Cerebellar nuclear complex (tissue), 1 donor: Measurements from ENCODE around the gene TEX22.

ENCODE experiments used
- DNase-seq, 2 experiments: peaks; one replicate each; lab custom pipeline; 2025; lab: John Stamatoyannopoulos, UW

The TEX22 gene

DNA sequence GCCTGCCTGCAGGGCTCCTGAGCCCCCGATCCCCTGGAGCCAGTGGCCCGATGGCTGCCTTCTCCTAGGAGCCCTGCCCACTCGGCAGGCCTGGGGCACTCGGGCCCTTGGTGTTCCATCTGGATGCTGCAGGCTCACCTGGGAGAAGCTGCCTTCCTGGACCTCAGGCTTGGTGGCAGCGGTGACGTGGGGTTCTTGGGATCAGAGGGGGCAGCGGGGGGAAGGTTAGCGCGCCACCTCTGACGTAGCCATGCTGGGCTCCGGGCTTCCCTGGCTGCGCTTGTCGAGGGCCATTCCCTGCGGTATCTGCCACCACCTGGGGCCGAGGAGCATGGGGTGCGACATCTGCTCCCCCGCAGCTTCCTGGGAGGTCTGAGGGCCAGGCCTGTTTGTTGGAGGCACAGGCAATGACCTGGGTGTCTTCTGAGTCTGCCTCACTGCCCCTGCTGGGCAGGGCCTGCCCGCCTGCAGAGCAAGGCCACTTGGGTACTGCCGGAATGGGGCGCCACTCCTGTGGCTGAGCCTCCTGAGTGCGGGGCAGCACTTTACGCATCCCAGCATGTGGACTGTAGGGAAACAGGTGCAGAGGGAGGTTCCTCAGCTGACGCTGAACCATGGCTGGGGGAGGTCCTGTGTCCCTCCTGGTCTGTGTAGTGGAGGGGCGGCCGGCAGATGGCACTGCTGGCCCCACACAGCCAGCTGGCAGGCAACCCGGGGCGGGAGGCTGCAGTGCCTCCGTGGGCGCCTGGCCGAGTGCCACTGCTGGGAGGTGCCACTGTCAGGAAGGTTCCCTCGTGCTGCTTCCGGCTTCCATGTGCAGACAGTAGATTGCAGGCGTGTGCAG is 41.6 kb downstream of the TEX22 start:
- DNase-seq, result no peak

DNA sequence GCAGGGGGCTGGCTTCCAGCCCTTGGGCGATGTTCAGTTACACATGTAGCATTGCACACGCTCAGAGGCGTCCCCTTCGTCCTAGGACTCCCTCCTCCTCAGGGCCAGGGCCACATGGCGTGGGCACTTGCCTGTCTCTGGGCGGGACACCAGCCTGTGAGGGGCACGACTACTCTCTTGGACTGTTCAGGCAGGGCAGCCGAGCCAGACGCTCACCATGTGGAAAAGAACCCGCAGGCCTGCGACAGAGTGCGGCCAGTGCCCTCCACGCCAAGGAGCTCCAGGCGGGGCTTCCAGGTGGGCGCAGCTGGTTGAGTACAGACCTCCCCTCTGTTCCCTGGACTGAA is 42.2 kb downstream of the TEX22 start:
- no peak for DNase-seq

DNA sequence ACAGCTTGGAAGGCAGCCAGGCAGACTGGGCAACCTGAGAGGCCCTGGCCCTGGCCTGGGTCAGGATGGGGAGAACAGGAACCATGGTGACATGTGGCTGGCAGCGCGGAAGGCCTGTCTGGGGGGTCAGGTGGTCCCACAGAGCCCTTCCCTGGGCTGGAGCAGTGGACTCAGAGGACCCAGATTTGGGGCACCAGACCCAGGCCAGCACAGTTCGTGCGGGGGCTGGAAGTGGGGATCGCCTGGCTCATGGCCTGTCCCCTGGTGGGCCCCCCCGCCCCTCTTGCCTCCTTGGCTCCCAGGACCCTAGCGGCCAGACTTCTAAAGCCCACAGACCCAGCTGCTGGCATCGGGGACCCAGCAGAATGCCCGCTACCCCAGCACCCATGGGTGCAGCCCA is 42.7 kb downstream of the TEX22 start:
- DNase-seq, result no peak

DNA sequence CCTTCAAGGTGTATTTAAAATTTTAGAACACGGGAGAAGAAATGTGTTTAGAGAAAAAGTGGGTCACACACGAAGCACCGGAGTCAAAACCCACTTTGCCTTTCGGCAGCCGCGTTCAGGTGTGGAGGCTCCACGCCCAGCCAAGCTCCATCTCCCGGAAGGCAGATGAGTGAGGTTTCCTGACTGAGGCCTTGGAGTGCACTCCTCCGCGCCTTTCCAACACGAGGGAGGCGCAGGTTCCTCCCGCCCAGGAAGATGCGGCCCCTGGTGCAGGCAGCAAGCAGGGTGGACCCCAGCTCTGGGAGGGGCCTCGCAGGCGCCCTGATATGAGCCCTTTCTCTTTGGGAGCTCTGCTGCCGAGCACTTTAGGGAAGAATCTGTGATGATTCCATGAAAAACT is 43.8 kb downstream of the TEX22 start:
- DNase-seq, result no peak

DNA sequence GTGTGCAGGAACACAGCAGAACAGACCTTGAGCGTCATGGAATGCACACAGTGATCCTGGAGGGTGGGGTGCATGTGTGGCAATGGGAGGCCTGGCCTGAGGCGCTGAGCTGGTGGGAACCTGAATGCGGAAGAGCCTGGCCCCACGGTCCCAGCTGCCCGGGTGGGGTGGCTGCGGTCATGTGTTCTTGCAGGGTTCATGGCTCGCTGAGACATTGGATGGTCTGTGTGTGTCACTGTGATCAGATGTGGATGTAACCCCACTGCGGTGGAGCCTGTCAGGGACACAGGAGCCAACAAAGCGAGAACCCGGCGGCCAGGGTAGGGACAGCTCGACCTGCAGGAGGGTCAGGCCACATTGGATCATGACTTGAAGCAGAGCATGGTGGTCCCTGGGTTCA is 44.5 kb downstream of the TEX22 start:
- no peak for DNase-seq

DNA sequence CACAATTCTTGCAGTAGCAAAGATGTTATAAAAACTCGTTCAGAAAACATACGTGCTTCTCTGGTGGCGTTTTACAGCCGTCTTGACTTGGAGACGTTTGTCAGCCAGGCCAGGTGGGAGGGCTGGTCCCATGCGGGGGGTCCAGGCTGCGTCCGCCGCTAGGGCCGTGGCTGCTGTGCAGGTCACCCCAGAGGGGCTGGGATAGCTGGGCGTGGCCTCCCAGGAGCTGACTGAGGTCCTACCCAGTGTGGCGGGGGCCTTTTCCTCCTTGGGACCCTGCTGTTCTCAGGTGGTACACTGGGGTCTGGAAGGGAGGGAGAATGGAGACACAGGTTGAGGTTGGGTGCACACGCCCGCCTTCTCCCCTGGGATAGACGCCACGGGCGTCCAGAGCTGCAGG is 46.5 kb downstream of the TEX22 start:
- DNase-seq, result no peak

DNA sequence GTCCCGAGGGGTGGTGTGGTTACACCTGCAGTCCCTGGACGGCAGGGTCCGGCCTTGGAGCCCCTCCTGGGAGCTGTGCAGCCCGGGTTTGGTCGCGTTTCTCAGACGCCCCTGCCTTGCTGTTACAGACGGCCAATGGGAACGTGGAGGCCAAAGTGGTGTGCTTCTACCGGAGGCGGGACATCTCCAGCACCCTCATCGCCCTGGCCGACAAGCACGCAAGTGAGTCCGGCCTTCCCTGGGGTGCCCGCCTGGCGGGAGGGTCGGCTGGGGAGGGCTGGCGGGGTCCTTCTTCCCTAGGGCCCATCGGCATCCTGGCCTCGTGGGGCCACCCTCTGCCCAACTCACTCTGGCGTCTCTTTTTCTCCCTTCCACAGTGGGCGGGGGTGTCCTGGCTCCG is 47.0 kb downstream of the TEX22 start:
- no peak for DNase-seq

DNA sequence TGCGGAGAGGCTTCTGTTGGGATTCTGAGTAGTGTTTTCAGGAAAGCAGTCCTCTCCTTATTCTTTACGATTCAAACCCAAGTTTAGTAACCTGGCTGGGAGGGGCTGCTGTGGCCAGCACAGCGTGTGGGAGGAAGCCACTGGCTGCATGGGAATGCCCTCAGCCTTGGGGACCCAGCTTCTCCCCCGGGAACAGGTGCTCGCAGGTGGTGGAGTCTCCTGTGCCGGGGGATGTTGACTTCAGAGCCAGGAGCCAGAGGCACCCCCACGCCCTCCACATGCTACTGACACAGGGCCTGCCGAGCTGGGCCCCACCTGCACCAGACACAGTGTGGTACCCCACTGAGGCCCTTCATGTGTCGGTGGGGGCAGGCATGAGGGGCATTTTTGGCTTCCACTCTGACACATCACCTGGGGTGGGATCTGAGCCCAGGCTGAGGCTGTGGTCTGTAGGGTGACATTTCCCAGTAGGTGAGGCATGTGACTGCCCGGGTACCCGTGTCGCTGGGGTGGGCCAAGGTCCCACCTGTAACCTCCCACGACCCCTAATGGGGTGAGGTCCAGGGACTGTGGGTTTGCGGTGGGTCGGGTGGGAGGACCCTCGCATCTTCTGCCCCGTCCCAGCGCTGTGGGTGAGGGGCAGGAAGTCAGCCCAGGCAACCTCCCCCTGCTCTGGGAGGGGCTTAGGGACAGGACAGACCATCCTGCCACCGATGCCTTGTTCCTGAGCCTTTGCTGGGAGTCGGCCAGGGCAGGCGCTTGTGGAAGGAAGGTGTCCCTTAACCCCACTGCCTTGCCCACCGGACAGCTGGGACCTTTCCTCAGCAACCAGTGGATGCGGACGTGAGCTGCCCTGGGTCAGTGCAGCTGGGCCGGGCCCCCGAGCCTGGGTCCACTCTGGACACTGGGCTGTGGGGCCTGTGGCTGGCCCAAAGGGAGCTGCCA is 47.8 kb downstream of the TEX22 start:
- no peak for DNase-seq

DNA sequence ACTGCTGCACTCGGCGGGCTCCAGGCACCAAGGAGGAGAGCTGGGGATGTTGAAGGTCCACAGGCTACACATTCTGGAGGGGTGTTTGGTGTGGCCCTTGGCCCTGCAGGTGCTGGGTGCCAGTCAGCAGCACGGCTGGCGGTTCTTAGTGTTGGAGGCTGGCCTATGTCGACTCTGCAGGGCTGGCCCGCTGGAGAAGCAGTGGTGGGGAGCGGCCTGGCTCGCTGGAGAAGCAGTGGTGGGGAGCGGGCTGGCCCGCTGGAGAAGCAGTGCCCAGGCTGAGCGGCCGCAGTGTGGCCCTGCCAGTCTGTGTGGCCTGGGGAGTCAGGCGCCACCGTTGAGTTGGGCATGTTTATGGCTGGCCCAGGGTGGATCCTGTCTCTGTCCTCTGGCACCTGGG is 48.6 kb downstream of the TEX22 start:
- no peak for DNase-seq

DNA sequence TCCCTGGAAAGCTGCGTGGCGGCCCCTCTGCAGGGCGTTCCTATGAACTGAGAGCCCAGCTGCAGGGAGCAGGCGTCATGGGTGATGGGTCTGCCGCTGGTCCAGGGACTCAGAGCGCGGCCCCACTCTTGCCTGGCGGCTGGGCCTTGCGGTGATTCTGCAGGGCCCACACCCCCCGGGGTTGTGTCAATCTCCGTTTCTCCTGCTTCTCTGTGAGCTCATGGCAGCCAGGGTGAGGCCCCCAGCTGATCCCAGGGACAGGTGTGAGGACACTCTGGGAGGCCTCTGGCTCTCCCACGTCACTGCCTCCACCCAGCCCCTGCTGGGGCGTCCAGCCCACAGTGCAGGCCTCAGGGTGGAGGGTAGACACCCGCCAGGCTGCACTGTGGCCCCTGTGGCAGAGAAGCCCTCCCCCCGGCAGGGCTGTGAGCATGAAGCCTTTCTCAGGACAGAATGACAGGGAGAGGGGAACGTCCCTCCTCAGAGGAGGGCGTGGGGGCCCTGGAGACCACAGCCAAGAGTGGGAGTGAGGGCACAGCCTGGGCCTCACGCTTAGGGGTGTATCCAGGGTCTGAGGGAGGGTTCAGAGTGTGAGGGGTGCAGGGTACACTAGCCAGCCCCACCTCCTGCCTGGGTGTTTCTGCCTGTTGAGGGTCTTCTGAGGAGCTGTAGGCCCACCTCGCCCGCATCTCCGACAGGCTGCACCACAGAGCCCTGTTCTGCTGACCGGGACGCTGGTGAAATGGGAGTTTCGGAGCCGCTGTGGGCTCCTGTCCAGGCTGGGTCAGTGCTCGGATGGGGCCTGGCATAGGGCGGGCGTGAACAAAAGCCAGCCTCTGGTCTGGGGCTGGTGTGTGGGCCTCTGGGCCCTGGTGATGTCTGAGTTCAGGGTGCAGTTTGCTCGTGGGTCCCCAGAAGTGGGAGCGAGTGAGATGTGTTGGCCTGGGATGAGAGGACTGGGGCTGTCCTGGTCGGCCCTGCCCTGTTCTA is 49.6 kb downstream of the TEX22 start:
- DNase-seq, result no peak

DNA sequence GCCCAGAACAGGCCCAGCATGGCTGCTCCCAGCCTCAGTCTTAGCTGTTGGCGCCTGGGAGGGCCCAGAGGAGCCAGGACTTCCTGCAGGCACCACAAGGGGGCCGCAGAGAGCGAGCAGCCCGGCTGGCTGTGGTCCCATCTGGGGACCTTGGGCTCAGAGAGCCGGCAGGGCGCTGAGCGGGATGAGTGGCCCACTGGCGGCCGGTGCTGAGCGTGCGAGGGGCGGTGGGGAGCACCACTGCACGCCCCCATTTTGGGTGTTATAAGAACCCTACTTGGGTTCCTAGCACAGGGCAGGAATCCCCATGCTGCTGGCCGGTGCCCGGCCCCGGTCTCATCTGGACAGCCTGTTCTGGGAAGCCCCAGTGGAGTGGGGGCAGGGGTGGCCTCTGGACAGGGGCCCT is 50.4 kb downstream of the TEX22 start:
- DNase-seq, result no peak

DNA sequence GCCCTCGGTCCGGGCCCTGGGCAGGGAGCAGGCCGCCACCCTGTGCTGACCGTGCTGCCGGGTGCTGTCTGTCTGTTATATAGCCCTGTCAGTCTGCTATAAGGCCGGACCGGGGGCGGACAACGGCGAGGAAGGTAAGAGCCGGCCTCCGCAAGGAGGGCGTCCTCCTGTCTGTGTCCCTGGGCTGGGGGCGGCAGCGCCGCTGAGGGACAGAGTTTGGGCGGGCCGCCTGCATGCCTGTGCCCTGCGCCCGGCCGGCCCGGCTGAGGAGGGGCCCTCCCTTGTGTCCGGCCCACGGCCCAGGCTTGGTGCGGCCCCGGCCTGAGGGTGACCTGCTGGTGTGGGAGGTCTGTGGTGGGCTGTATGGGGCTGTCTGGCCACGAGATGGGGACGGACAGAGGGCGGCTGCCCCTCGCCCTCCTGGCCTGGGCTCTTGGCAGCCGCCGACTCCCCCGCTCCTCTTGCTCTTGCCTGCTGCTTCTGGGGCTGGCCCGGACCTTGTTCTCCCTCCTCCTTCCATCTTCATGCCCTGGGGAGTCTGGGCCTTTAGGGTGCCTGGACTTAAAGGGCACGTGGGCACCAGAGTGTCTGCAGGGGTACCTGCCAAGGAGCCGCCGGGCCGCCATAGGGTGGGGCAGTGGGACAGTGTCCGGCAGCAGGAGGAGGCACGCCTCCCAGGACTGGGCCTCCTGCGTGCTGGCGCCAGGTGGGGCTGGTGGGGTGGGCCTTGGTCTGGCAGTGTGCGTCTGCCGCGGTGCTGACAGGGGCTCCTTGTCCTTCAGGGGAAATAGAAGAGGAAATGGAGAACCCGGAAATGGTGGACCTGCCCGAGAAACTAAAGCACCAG is 51.2 kb downstream of the TEX22 start:
- DNase-seq, result no peak

DNA sequence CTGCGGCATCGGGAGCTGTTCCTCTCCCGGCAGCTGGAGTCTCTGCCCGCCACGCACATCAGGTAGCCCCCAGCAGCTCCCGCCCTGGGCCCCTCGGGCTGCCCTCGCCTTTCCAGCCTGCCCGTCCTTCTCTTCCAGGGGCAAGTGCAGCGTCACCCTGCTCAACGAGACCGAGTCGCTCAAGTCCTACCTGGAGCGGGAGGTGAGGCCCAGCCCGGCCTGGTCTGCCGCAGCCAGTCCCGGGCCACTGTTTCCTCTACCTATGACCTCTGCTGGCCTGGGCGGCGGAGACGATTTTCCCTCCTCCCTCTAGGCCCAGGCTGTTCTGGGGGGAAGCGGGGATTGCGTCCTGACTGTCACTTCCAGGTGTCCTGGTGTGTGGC is 51.8 kb downstream of the TEX22 start:
- DNase-seq, result no peak

DNA sequence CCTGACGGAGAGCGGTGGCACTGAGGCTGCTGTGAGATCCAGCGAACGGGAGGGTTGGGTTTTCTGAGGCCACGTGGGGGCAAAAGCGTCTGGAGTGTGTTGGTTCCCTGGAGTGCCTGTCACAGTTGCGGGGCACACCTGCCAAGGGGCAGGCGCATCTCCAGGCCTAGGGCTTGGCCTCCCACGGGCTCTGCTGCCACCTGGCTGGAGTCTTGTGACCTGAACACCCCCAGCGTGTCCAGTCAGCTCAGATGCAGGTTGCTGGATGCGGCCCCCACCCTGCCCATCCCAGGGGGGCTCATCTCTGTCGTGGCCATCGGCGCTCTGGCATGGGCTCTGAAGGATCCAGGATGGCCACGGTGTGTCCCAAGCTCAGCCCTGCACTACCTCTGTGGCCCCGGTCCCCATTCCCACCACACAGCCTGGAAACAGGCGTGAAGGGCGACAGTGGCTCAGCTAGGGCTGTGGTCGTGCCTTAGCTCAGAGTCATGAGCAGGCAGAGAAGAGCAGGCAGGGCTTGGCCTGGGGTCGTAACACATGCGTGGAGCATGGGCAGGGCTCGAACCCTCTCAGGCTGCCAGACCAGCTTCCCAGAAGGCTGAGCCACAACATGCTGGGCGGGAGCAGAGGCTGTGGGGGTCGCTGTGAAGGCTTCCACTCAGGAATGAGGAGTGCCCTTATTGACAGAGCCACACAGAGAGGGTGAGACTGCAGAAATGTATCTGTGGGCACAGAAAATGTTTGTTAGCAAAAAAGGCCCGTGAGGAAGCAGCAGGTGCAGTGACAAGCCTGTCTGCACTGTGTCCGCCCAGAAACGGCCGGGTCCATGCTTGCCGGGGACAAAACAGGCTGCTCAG is 52.8 kb downstream of the TEX22 start:
- no peak for DNase-seq

DNA sequence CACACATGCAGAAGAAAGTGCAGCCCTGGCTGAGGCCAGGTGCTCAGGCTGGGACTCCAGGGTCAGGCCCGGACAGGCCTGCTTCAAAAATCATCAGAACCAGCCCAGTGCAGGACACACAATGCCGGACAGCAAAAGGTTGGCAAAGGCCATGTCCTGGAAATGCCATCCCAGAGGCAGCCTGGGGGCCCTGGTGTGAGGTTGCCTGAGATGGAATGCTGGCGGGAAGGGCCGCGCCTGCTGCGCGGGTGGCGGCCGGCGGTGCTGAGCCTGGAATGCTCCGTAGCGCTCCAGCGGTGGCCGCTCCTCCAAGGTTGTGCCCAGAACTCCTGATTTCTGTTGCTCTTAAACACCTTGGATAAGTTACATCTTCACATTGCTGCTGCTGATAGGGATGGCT is 54.6 kb downstream of the TEX22 start:
- DNase-seq, result no peak

DNA sequence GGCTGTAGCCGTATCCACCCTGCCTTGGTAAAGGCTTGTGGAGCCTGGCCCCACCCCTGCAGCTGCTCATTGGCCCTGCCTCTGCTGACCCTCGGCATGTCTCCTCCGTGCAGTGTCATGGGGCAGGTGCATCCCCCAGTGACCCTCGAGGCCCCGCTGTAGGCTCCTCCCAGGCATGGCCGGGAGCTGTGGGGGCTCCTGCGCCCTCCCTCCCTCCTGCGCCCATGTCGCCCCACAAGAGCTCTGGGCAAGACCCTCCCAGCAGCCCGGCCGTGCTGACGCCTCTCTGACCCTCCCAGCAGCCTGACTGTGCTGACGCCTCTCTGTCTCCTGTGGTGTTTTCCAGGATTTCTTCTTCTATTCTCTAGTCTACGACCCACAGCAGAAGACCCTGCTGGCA is 55.5 kb downstream of the TEX22 start:
- DNase-seq, result no peak

DNA sequence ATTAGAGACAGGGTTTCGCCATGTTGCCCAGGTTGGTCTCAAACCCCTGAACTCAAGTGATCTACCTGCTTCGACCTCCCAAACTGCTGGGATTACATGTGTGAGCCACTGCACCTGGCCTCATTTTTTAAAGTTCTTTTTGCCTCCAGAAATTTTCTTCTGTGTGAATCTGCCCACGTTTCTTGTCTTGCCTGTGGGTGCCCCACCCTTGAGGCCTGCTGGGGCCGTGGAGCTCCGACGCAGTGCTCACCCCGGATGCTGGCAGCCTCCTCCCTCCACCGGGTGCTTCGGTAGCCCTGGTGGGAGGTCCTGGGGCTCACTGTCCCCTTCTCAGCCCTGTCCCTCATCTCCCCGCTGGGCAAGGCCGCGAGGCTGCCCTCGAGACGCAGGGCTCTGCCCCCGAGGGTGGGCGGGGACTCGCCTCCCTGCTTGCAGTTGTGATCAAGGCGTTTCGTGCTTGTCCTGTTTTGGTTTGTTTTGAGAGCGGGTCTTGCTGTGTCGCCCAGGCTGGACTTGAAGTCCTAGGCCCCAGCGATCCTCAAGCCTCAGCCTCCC is 56.8 kb downstream of the TEX22 start:
- no peak for DNase-seq

DNA sequence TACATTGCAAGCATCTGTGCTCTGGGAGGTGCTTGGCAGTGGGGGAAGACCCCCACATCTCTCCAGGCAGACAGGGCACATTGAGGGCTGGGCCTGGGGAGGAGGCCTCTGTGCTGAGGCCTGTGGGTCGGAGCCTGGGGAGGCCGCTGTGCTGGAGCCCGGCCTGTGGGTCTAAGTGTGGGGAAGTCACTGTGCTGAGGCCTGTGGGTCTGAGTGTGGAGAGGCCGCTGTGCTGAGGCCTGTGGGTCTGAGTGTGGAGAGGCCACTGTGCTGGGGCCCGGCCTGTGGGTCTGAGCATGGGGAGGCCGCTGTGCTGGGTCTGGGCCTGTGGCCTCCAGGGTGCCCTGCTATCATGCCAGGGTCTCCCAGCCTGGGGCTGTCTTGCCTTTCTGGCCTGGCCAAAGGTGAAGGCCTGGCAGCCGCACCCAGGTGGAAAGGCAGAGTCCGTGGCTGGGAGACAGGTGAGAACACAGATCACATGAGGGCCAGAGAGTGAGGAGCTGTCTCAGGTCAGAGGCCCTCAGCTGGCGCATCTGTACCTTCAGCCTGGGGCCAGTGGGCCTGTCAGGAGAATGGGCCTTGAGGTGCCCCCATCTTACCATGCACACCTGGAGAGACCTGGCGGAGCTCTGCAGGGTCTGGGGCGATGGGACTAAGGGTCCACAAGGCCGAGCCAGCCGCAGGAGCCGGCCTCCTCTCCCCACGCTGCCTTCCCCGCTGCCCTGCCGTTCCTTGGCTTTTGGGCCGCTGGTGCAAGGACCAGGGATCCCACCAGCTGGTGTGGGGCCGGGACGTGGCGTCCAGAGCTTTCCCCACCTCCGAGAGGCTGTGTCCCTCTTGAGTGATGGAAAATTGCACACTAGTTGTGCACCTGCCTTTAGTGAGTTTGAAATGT is 57.7 kb downstream of the TEX22 start:
- no peak for DNase-seq
